NCI-H1930 (cell line): ENCODE measurements around the gene ANKRD33B.

ENCODE experiments used
- DNase-seq, 2 experiments: peaks; one replicate each; lab custom pipeline; 2025; lab: John Stamatoyannopoulos, UW

The ANKRD33B gene

GRCh38 chr5:10676946-10677345 is 113.1 kb downstream of the ANKRD33B start:
- no peak for DNase-seq

- DNase-seq, result no peak
Observed at GRCh38 chr5:10677533-10677932, 113.7 kb downstream of the ANKRD33B start.

GRCh38 chr5:10678244-10678643 is 114.4 kb downstream of the ANKRD33B start:
- DNase-seq, result no peak

GRCh38 chr5:10679336-10679988 is 115.6 kb downstream of the ANKRD33B start:
- DNase-seq, result no peak

- no peak for DNase-seq
Observed at GRCh38 chr5:10680876-10681481, 117.1 kb downstream of the ANKRD33B start.

- no peak for DNase-seq
Observed at GRCh38 chr5:10681731-10682679, 118.1 kb downstream of the ANKRD33B start.

- DNase-seq, result no peak
Observed at GRCh38 chr5:10682801-10683525, 119.1 kb downstream of the ANKRD33B start.

- no peak for DNase-seq
Observed at GRCh38 chr5:10684303-10685086, 120.6 kb downstream of the ANKRD33B start.

GRCh38 chr5:10685115-10685521 is 121.2 kb downstream of the ANKRD33B start:
- DNase-seq, result no peak

- no peak for DNase-seq
Observed at GRCh38 chr5:10686890-10687289, 123.0 kb downstream of the ANKRD33B start.

GRCh38 chr5:10688651-10689171 is 124.8 kb downstream of the ANKRD33B start:
- DNase-seq, result no peak

- peak in 1 of 2 experiments; percentile 12 for DNase-seq
Observed at GRCh38 chr5:10689391-10690081, 125.7 kb downstream of the ANKRD33B start.

GRCh38 chr5:10690460-10691440 is 126.9 kb downstream of the ANKRD33B start:
- no peak for DNase-seq

GRCh38 chr5:10691826-10692785 is 128.2 kb downstream of the ANKRD33B start:
- DNase-seq, result no peak

- peak; percentile 38 to 66 for DNase-seq
Observed at GRCh38 chr5:10695055-10695649, 131.3 kb downstream of the ANKRD33B start.

GRCh38 chr5:10695759-10696543 is 132.1 kb downstream of the ANKRD33B start:
- DNase-seq, result no peak
